ENCODE results near the gene CEACAM3.

CEACAM3 gene

GRCh38 chr19:41807176-41807575 lies 10.8 kb downstream of the CEACAM3 start:
- H3K79me2 ChIP-seq (ENCODE audit: insufficient read depth, low read length) = no peaks in the 10 kb centered on the region
- no peaks in the 10 kb centered on the region for H3F3A ChIP-seq (ENCODE audit: low read depth)
- no peak overlapping the region for H3K9ac ChIP-seq (ENCODE audit: low read depth, low read length, poor library complexity, severe bottlenecking)
- H3K27me3 ChIP-seq (ENCODE audit: insufficient read depth, low read length, poor library complexity, severe bottlenecking) = no peaks in the 10 kb centered on the region
- H2AFZ ChIP-seq (ENCODE audit: low read length) = no peak overlapping the region
- TF ChIP-seq CTCF (conservative IDR thresholded peaks at IDR 0.05; ENCODE audit: low read length) = no peak
- TF ChIP-seq EZH2phosphoT487 (IDR thresholded peaks at IDR 0.05; ENCODE audit: borderline replicate concordance) = no peak
- no peaks in the 10 kb centered on the region for H3K9me2 ChIP-seq (replicated peaks; ENCODE audit: low read depth, low read length)
- H3K9me3 ChIP-seq (ENCODE audit: insufficient read depth, low read depth, low read length) = no peaks in the 10 kb centered on the region
- H3K4me2 ChIP-seq (ENCODE audit: low read depth, low read length, poor library complexity, severe bottlenecking) = no peak overlapping the region
- H3K4me1 ChIP-seq (ENCODE audit: insufficient read depth, low read length, poor library complexity, severe bottlenecking) = no peaks in the 10 kb centered on the region
- no peaks in the 10 kb centered on the region for H3K36me3 ChIP-seq (ENCODE audit: insufficient read depth, low read length)
- H3K4me3 ChIP-seq (ENCODE audit: low read length, poor library complexity, severe bottlenecking) = no peak overlapping the region
- H4K20me1 ChIP-seq (ENCODE audit: insufficient read depth, low read length, poor library complexity, severe bottlenecking) = no peaks in the 10 kb centered on the region

GRCh38 chr19:41808663-41809566 lies 12.5 kb downstream of the CEACAM3 start:
- H3K4me1 ChIP-seq (ENCODE audit: insufficient read depth, low read length, poor library complexity, severe bottlenecking) = no peaks in the 10 kb centered on the region
- no peaks in the 10 kb centered on the region for H3K9me3 ChIP-seq (ENCODE audit: insufficient read depth, low read depth, low read length)
- H3K4me3 ChIP-seq (ENCODE audit: low read length, poor library complexity, severe bottlenecking) = no peak overlapping the region
- no peaks in the 10 kb centered on the region for H3K36me3 ChIP-seq (ENCODE audit: insufficient read depth, low read length)
- no peak overlapping the region for H2AFZ ChIP-seq (ENCODE audit: low read length)
- H4K20me1 ChIP-seq (ENCODE audit: insufficient read depth, low read length, poor library complexity, severe bottlenecking) = no peaks in the 10 kb centered on the region
- no peaks in the 10 kb centered on the region for H3F3A ChIP-seq (ENCODE audit: low read depth)
- TF ChIP-seq CTCF (conservative IDR thresholded peaks at IDR 0.05; ENCODE audit: low read length) (no peak), EZH2phosphoT487 (IDR thresholded peaks at IDR 0.05; ENCODE audit: borderline replicate concordance) (no peak)
- H3K9ac ChIP-seq (ENCODE audit: low read depth, low read length, poor library complexity, severe bottlenecking) = no peak overlapping the region
- H3K4me2 ChIP-seq (ENCODE audit: low read depth, low read length, poor library complexity, severe bottlenecking) = no peak overlapping the region
- no peaks in the 10 kb centered on the region for H3K9me2 ChIP-seq (replicated peaks; ENCODE audit: low read depth, low read length)
- H3K27me3 ChIP-seq (ENCODE audit: insufficient read depth, low read length, poor library complexity, severe bottlenecking) = no peaks in the 10 kb centered on the region
- H3K79me2 ChIP-seq (ENCODE audit: insufficient read depth, low read length) = no peaks in the 10 kb centered on the region

DNA sequence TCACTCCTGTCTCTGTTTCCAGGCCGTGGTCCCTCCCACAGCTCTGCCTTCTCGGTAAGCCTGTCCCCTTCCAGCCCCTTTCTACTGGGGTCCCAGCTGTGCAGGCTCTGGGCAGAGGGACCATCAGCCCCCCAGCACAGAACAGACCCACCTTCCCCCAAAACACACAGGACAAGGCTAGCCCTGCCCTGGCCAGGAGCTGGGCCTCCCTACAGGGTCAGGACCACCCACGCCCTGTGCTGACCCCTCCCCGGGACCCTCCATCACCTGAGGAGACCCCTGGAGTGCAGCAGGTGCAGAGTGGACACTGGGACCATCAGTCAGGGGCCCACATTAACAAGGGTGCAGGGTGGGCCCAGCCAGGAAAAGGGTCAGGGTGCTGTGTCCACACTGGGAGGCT lies 13.9 kb downstream of the CEACAM3 start:
- H4K20me1 ChIP-seq (ENCODE audit: insufficient read depth, low read length, poor library complexity, severe bottlenecking) = no peaks in the 10 kb centered on the region

More for the DNA sequence above, 13.9 kb downstream of the CEACAM3 start:
- Histone ChIP-seq H3K79me2 (ENCODE audit: insufficient read depth, low read length) (no peaks in the 10 kb centered on the region), H3K4me2 (ENCODE audit: low read depth, low read length, poor library complexity, severe bottlenecking) (no peak overlapping the region), H3K4me3 (ENCODE audit: low read length, poor library complexity, severe bottlenecking) (no peak overlapping the region), H3K9me3 (ENCODE audit: insufficient read depth, low read depth, low read length) (no peaks in the 10 kb centered on the region), H3K4me1 (ENCODE audit: insufficient read depth, low read length, poor library complexity, severe bottlenecking) (no peaks in the 10 kb centered on the region), H3K9ac (ENCODE audit: low read depth, low read length, poor library complexity, severe bottlenecking) (no peak overlapping the region), H2AFZ (ENCODE audit: low read length) (no peak overlapping the region), H3F3A (ENCODE audit: low read depth) (no peaks in the 10 kb centered on the region), H3K36me3 (ENCODE audit: insufficient read depth, low read length) (no peaks in the 10 kb centered on the region), H3K27me3 (ENCODE audit: insufficient read depth, low read length, poor library complexity, severe bottlenecking) (no peaks in the 10 kb centered on the region), H3K9me2 (replicated peaks; ENCODE audit: low read depth, low read length) (no peaks in the 10 kb centered on the region)
- TF ChIP-seq EZH2phosphoT487 (IDR thresholded peaks at IDR 0.05; ENCODE audit: borderline replicate concordance) (no peak), CTCF (conservative IDR thresholded peaks at IDR 0.05; ENCODE audit: low read length) (no peak)
